Neuronal stem cell (in vitro differentiated cells): ENCODE measurements around the gene GTF2I.
"Not testable (repeated sequence)": the region's sequence is repeated elsewhere in the genome, so short reads cannot be mapped to it uniquely, and the experiment has no call there.

Experiments used
- DNase-seq: peaks from one replicate; pipeline ENCODE4 v3.0.0-alpha.2; 2013; ENCODE audit warnings: low spot score
- H2AFZ ChIP-seq: one replicate; pipeline ENCODE4 v1.6.1; 2013; ENCODE audit warnings: mild to moderate bottlenecking, low read length, inconsistent platforms
- H2AK5ac ChIP-seq: 2 replicates; pipeline ENCODE4 v1.6.1; 2013; ENCODE audit warnings: low read depth, mild to moderate bottlenecking, inconsistent platforms, low read length, moderate library complexity, mixed read lengths
- H2BK120ac ChIP-seq: 2 replicates; pipeline ENCODE4 v1.6.1; 2013; ENCODE audit warnings: low read depth, mild to moderate bottlenecking, inconsistent platforms, low read length, moderate library complexity, mixed read lengths
- H2BK12ac ChIP-seq: one replicate; pipeline ENCODE4 v1.6.1; 2013; ENCODE audit warnings: low read length, inconsistent platforms
- H2BK15ac ChIP-seq: 2 replicates; pipeline ENCODE4 v1.6.1; 2013; ENCODE audit warnings: mild to moderate bottlenecking, low read length, inconsistent platforms, mixed read lengths
- H2BK5ac ChIP-seq: one replicate; pipeline ENCODE4 v1.6.1; 2013; ENCODE audit warnings: inconsistent platforms, mild to moderate bottlenecking, low read length, moderate library complexity
- H3K14ac ChIP-seq: one replicate; pipeline ENCODE4 v1.6.1; 2013; ENCODE audit warnings: low read length, inconsistent platforms
- H3K18ac ChIP-seq: 2 replicates; pipeline ENCODE4 v1.6.1; 2013; ENCODE audit warnings: low read length, inconsistent platforms
- H3K23ac ChIP-seq: 2 replicates; pipeline ENCODE4 v1.6.1; 2013; ENCODE audit warnings: low read depth, mild to moderate bottlenecking, mixed read lengths, low read length, inconsistent platforms; ENCODE audit not compliant: poor library complexity
- H3K27ac ChIP-seq: replicated peaks from 3 replicates; pipeline ENCODE4 v1.5.1; 2013; ENCODE audit warnings: low read length, inconsistent platforms
- H3K27me3 ChIP-seq, 3 experiments: 2 replicates each; pipeline ENCODE4 v1.6.1; 2013; ENCODE audit warnings: low read length in 3 of 3, mild to moderate bottlenecking in 2 of 3, inconsistent platforms in 1 of 3, low read depth in 1 of 3, mixed read lengths in 1 of 3, moderate library complexity in 1 of 3; ENCODE audit not compliant: control insufficient read depth in 3 of 3, insufficient read depth in 3 of 3
- H3K36me3 ChIP-seq, 2 donors: replicated peaks in 1 of 2; 2 replicates each; pipeline ENCODE4 v1.6.1; 2013; ENCODE audit warnings: low read length in 2 of 2; ENCODE audit not compliant: control insufficient read depth in 2 of 2, insufficient read depth in 2 of 2
- H3K4ac ChIP-seq: 2 replicates; pipeline ENCODE4 v1.6.1; 2013; ENCODE audit warnings: inconsistent platforms, mild to moderate bottlenecking, low read length, moderate library complexity
- H3K4me1 ChIP-seq, 2 donors: 1 replicate in 1 of 2; 2 replicates in 1 of 2; pipeline ENCODE4 v1.6.1; 2013; ENCODE audit warnings: low read length in 2 of 2, low read depth in 1 of 2; ENCODE audit not compliant: control insufficient read depth in 2 of 2, insufficient read depth in 1 of 2
- H3K4me2 ChIP-seq: one replicate; pipeline ENCODE4 v1.6.1; 2013; ENCODE audit warnings: mild to moderate bottlenecking, low read length, inconsistent platforms; ENCODE audit not compliant: insufficient read depth, poor library complexity, severe bottlenecking
- H3K4me3 ChIP-seq, 2 donors: 2 replicates each; pipeline ENCODE4 v1.5.1; 2013; ENCODE audit warnings: low read length in 2 of 2, mild to moderate bottlenecking in 2 of 2, inconsistent platforms in 1 of 2, moderate library complexity in 1 of 2
- H3K79me1 ChIP-seq: one replicate; pipeline ENCODE4 v1.6.1; 2013; ENCODE audit warnings: low read depth, mild to moderate bottlenecking, inconsistent platforms, low read length, moderate library complexity
- H3K9ac ChIP-seq: one replicate; pipeline ENCODE4 v1.6.1; 2013; ENCODE audit warnings: mild to moderate bottlenecking, low read depth, low read length, inconsistent platforms; ENCODE audit not compliant: poor library complexity
- H3K9me3 ChIP-seq, 2 donors: replicated peaks in 1 of 2; 2 replicates each; pipeline versions ENCODE3 to v1.6.1; 2013; ENCODE audit warnings: low read length in 2 of 2, mild to moderate bottlenecking in 2 of 2, inconsistent platforms in 1 of 2, low read depth in 1 of 2, mixed read lengths in 1 of 2, moderate library complexity in 1 of 2; ENCODE audit not compliant: control insufficient read depth in 2 of 2, insufficient read depth in 1 of 2
- H4K8ac ChIP-seq: one replicate; pipeline ENCODE4 v1.6.1; 2013; ENCODE audit warnings: low read depth, mild to moderate bottlenecking, inconsistent platforms, low read length, moderate library complexity
- H4K91ac ChIP-seq: one replicate; pipeline ENCODE4 v1.6.1; 2013; ENCODE audit warnings: low read length, low read depth, mild to moderate bottlenecking, inconsistent platforms; ENCODE audit not compliant: poor library complexity
- WGBS, 2 donors: extraction: QIAGEN DNeasy Blood & Tissue Kit; methylation state at CpG; one replicate each; pipeline ENCODE4 v1.1.7; 2013; ENCODE audit warnings: missing lambda C conversion rate in 2 of 2, mixed read lengths in 1 of 2; ENCODE audit not compliant: insufficient read length in 2 of 2, insufficient replicate concordance in 1 of 2; ENCODE audit errors: extremely low coverage in 2 of 2; 5-methylcytosine and 5-hydroxymethylcytosine counted together

Gene GTF2I

DNA sequence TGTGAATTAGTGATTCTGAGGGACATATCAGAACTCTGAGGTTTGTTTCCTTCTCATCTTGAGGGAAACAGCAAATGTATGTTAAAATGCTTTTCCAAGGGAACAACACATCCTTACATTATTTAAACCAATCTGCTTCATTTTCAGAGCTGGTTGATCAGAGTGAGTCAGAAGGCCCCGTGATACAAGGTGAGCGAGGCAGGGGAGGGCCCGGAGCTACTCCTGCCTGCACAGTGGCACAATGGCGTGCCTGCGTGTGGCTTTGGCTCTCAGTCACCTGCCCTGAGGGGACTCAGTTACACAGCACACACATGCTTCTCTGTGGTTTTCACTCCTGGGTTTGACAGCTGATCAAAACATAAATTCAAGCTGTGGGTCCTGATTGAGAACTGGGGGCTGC lies 99.2 kb downstream of the GTF2I start:
- H3K23ac ChIP-seq, H3K4me3 ChIP-seq, H2BK5ac ChIP-seq, H2BK15ac ChIP-seq, H3K27ac ChIP-seq, H3K27me3 ChIP-seq, H3K9me3 ChIP-seq, DNase-seq, H2AK5ac ChIP-seq, H3K79me1 ChIP-seq, H3K4ac ChIP-seq, H4K91ac ChIP-seq, H2AFZ ChIP-seq, H3K18ac ChIP-seq, H4K8ac ChIP-seq, H3K9ac ChIP-seq, H3K4me2 ChIP-seq, H3K4me1 ChIP-seq, H2BK12ac ChIP-seq, H3K36me3 ChIP-seq, H3K14ac ChIP-seq, H2BK120ac ChIP-seq: not testable (repeated sequence)
- WGBS, 2 donors, result no CpG with 5 or more reads among the region's 5 CpGs

DNA sequence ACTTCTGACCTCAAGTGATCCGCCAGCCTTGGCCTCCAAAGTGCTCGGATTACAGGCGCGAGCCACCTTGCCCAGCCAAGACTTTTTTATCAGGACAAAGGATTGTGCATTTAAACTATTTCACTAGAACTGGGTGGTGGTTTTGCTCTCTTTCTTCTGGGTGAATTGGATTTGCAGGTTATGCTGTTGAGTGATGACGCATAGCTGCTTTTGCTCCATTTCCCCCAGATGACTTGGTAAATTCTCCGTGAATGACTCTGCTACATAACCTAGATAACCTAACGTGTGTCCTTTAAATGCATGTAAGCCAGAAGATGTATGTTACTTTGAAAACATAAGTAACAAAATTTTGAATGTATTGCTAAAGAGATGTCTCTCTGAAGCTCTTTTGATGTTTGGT lies 100.8 kb downstream of the GTF2I start:
- not testable (repeated sequence) for H4K8ac ChIP-seq, H3K36me3 ChIP-seq, H3K14ac ChIP-seq, H2BK120ac ChIP-seq, H3K4me1 ChIP-seq, DNase-seq, H4K91ac ChIP-seq, H3K4ac ChIP-seq, H3K4me3 ChIP-seq, H3K79me1 ChIP-seq, H2AK5ac ChIP-seq, H3K27me3 ChIP-seq, H2AFZ ChIP-seq, H2BK15ac ChIP-seq, H3K9ac ChIP-seq, H3K27ac ChIP-seq, H3K18ac ChIP-seq, H3K4me2 ChIP-seq, H3K9me3 ChIP-seq, H2BK5ac ChIP-seq, H2BK12ac ChIP-seq, H3K23ac ChIP-seq
- WGBS, 2 donors, result no CpG with 5 or more reads among the region's 7 CpGs

DNA sequence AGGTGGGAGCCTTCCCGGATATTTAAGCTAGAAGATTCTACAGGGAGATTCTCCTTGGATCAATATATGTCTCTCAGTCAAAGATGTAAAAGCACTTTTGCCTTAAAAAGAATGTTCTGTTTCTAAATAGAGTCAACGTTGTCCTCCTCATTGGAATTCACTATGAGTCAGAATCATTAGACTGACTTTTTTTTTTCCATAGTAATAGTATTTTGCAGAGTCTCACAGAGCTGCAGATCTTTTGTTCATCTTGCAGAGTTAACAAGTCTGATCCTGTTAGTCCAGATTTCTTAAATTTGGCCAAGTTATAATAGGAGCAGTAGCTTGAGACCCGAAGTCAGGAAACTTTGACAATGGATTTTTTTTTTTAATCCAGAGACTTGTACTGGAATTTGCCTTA lies 101.5 kb downstream of the GTF2I start:
- H3K36me3 ChIP-seq, H4K91ac ChIP-seq, H3K4me1 ChIP-seq, H3K4ac ChIP-seq, DNase-seq, H3K4me3 ChIP-seq, H2BK12ac ChIP-seq, H3K14ac ChIP-seq, H3K27ac ChIP-seq, H3K23ac ChIP-seq, H2AFZ ChIP-seq, H2BK120ac ChIP-seq, H2AK5ac ChIP-seq, H3K27me3 ChIP-seq, H2BK15ac ChIP-seq, H3K79me1 ChIP-seq, H3K9ac ChIP-seq, H3K18ac ChIP-seq, H3K4me2 ChIP-seq, H4K8ac ChIP-seq, H3K9me3 ChIP-seq, H2BK5ac ChIP-seq: not testable (repeated sequence)
- WGBS, 2 donors, result no CpG with 5 or more reads among the region's 3 CpGs

DNA sequence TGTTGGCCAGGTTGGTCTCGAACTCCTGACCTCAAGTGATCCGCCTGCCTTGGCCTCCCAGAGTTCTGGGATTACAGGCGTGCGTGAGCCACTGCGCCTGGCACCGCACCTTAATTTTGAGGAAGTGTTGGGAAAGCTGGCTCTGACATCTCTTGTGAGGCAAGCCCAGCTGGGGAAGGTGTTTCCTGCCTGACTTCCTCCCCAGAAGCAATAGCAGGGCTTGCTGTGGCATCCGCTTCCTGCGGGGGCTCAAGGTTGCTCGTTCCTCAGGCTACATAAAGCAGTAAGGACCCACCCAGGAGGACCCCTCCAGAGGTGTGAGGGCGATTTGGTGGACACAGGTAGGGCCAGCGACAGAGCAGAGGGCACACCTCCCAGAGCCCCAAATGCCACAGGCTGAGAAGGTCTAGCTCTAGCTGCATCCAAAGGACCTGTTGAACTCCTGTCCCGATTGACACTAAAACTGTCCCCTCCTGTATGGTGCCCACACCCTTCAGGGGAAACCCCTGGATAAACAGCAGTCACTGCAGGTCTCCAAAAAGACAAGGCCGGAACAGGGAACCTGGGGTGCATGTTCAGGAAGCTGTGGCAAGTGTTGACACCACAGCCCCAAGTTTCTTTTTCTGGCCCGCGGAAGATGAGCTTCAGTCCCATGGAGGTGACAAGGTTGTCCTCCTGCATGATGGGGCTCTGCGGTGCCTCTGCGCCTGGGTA lies 107.8 kb downstream of the GTF2I start:
- H3K18ac ChIP-seq, H3K4me1 ChIP-seq, DNase-seq, H4K8ac ChIP-seq, H3K27me3 ChIP-seq, H3K9me3 ChIP-seq, H2AFZ ChIP-seq, H3K23ac ChIP-seq, H2BK15ac ChIP-seq, H3K36me3 ChIP-seq, H2BK5ac ChIP-seq, H3K4ac ChIP-seq, H3K14ac ChIP-seq, H2BK120ac ChIP-seq, H2BK12ac ChIP-seq, H4K91ac ChIP-seq, H3K79me1 ChIP-seq, H3K4me3 ChIP-seq, H3K4me2 ChIP-seq, H3K9ac ChIP-seq, H2AK5ac ChIP-seq, H3K27ac ChIP-seq: not testable (repeated sequence)
- WGBS, 2 donors, result no CpG with 5 or more reads among the region's 17 CpGs
